Stomach (tissue), 4 donors: ENCODE measurements around the gene AMPD1.

Source experiments
- POLR2A ChIP-seq, 4 donors: fragments of 450-650 bp; IDR thresholded peaks; one replicate each; pipeline ENCODE4 v1.6.1; 2016; ENCODE audit warnings: antibody characterized with exemption in 4 of 4, control low read depth in 2 of 4, mild to moderate bottlenecking in 1 of 4, moderate library complexity in 1 of 4
- POLR2AphosphoS5 ChIP-seq, 3 donors: sonication (generic); formaldehyde crosslinking; IDR thresholded peaks; one replicate each; pipeline ENCODE4 v1.6.1; 2016; ENCODE audit warnings: antibody characterized with exemption in 3 of 3

- TF ChIP-seq POLR2A (IDR thresholded peaks at IDR 0.05): no peak
- no peak for TF ChIP-seq POLR2AphosphoS5 (IDR thresholded peaks at IDR 0.05)
These were observed 29.9 kb upstream of the AMPD1 start for GRCh38 chr1:114725230-114725629.
